ENCODE results near the gene MAFG. TPM values are rescaled to one million over a fixed set of nuclear protein-coding genes. Genes with fewer than 3 reads are reported as not detected.

Gene MAFG
- total RNA-seq, 1 experiment from 2014 or later: 49.7 TPM

GRCh38 chr17:81950501-81950900, 23.0 kb upstream of the MAFG start:
- no peaks in the 10 kb centered on the region for H3K9me3 ChIP-seq (ENCODE audit: low read depth, low read length, poor library complexity, severe bottlenecking)
- no peak overlapping the region for H3K4me3 ChIP-seq (ENCODE audit: low read depth, low read length, poor library complexity, severe bottlenecking)
- no peaks in the 10 kb centered on the region for H3K27me3 ChIP-seq (replicated peaks; ENCODE audit: insufficient read depth, low read depth, low read length, poor library complexity)
- TF ChIP-seq EZH2 (IDR thresholded peaks at IDR 0.05; ENCODE audit: borderline replicate concordance, low read depth, low read length, poor library complexity, severe bottlenecking) (no peak), CTCF (conservative IDR thresholded peaks at IDR 0.05; ENCODE audit: low read depth, low read length) (no peak)
- no peak for DNase-seq (ENCODE audit: low spot score)
- no peak overlapping the region for H3K27ac ChIP-seq (ENCODE audit: low read depth, low read length, poor library complexity, severe bottlenecking)
- ChIA-PET POLR2A (ENCODE audit: low non-redundant PET) (no interaction called here), CTCF (no interaction called here)
- intact Hi-C loops (cut with micrococcal nuclease; ENCODE audit: unreplicated experiment): no loop called here
- H3K36me3 ChIP-seq (ENCODE audit: insufficient read depth, low read length, poor library complexity, severe bottlenecking): no peaks in the 10 kb centered on the region
- no peaks in the 10 kb centered on the region for H3K4me1 ChIP-seq (ENCODE audit: insufficient read depth, low read length, poor library complexity, severe bottlenecking)
- no TSS peak for BruUV-seq (replicated peaks)

GRCh38 chr17:81948635-81949378, 21.3 kb upstream of the MAFG start:
- Histone ChIP-seq H3K4me3 (ENCODE audit: low read depth, low read length, poor library complexity, severe bottlenecking) (no peak overlapping the region), H3K36me3 (ENCODE audit: insufficient read depth, low read length, poor library complexity, severe bottlenecking) (no peaks in the 10 kb centered on the region), H3K9me3 (ENCODE audit: low read depth, low read length, poor library complexity, severe bottlenecking) (no peaks in the 10 kb centered on the region), H3K27me3 (replicated peaks; ENCODE audit: insufficient read depth, low read depth, low read length, poor library complexity) (no peaks in the 10 kb centered on the region), H3K27ac (ENCODE audit: low read depth, low read length, poor library complexity, severe bottlenecking) (no peak overlapping the region), H3K4me1 (ENCODE audit: insufficient read depth, low read length, poor library complexity, severe bottlenecking) (no peaks in the 10 kb centered on the region)
- POLR2A ChIA-PET (ENCODE audit: low non-redundant PET): no interaction called here
- CTCF ChIA-PET: no interaction called here
- intact Hi-C loops (cut with micrococcal nuclease; ENCODE audit: unreplicated experiment): no loop called here
- TF ChIP-seq CTCF (conservative IDR thresholded peaks at IDR 0.05; ENCODE audit: low read depth, low read length) (no peak), EZH2 (IDR thresholded peaks at IDR 0.05; ENCODE audit: borderline replicate concordance, low read depth, low read length, poor library complexity, severe bottlenecking) (no peak)
- no TSS peak for BruUV-seq (replicated peaks)
- no peak for DNase-seq (ENCODE audit: low spot score)

GRCh38 chr17:81947189-81947588, 19.7 kb upstream of the MAFG start, which contains the start of gene MYADML2:
TSS of gene MYADML2 (minus strand) at chr17:81947233. CDS start at chr17:81941741, 5,492 bp downstream.
- TF ChIP-seq CTCF (conservative IDR thresholded peaks at IDR 0.05; ENCODE audit: low read depth, low read length) (no peak), EZH2 (IDR thresholded peaks at IDR 0.05; ENCODE audit: borderline replicate concordance, low read depth, low read length, poor library complexity, severe bottlenecking) (no peak)

More at GRCh38 chr17:81947189-81947588, 19.7 kb upstream of the MAFG start, which contains the start of gene MYADML2:
- H3K4me1 ChIP-seq (ENCODE audit: insufficient read depth, low read length, poor library complexity, severe bottlenecking): no peaks in the 10 kb centered on the region
- BruUV-seq (replicated peaks): no TSS peak
- H3K9me3 ChIP-seq (ENCODE audit: low read depth, low read length, poor library complexity, severe bottlenecking): no peaks in the 10 kb centered on the region
- POLR2A ChIA-PET (ENCODE audit: low non-redundant PET): interaction anchor here (0.7 kb wide), 1 partner anchor 9 kb away, joined by 3 read pairs; no protein-coding TSS in a partner anchor
- no peaks in the 10 kb centered on the region for H3K27me3 ChIP-seq (replicated peaks; ENCODE audit: insufficient read depth, low read depth, low read length, poor library complexity)
- no peaks in the 10 kb centered on the region for H3K36me3 ChIP-seq (ENCODE audit: insufficient read depth, low read length, poor library complexity, severe bottlenecking)
- no peak for DNase-seq (ENCODE audit: low spot score)
- no peak within 1 kb of the TSS for H3K4me3 ChIP-seq (ENCODE audit: low read depth, low read length, poor library complexity, severe bottlenecking)
- CTCF ChIA-PET: no interaction called here
- intact Hi-C loops (cut with micrococcal nuclease; ENCODE audit: unreplicated experiment): no loop called here
- no peak within 1 kb of the TSS for H3K27ac ChIP-seq (ENCODE audit: low read depth, low read length, poor library complexity, severe bottlenecking)
